Chondrocyte (in vitro differentiated cells): Measurements from ENCODE around the gene HOXB13. TPM values are rescaled to one million over a fixed set of nuclear protein-coding genes. Genes with fewer than 3 reads are reported as not detected.

Experiments used
- DNase-seq: peaks from one replicate; pipeline ENCODE4 v3.0.0; 2021; ENCODE audit warnings: mixed read lengths, low spot score
- H3K27ac Mint-ChIP-seq: one replicate; pipeline ENCODE4 v1.8.0; 2021; ENCODE audit warnings: mild to moderate bottlenecking, moderate library complexity, mixed read lengths; ENCODE audit not compliant: unreplicated experiment
- H3K27me3 Mint-ChIP-seq: 2 replicates; pipeline ENCODE4 v1.8.0; 2021; ENCODE audit warnings: low read depth, mixed read lengths
- H3K36me3 Mint-ChIP-seq: 2 replicates; pipeline ENCODE4 v1.8.0; 2021; ENCODE audit warnings: low read depth, mixed read lengths
- H3K4me1 Mint-ChIP-seq: 2 replicates; pipeline ENCODE4 v1.8.0; 2021; ENCODE audit warnings: low read depth, mild to moderate bottlenecking, mixed read lengths
- H3K4me3 Mint-ChIP-seq: one replicate; pipeline ENCODE4 v1.8.0; 2021; ENCODE audit warnings: mild to moderate bottlenecking, moderate library complexity, mixed read lengths; ENCODE audit not compliant: unreplicated experiment
- H3K9me3 Mint-ChIP-seq: 2 replicates; pipeline ENCODE4 v1.8.0; 2021; ENCODE audit warnings: low read depth, mixed read lengths
- total RNA-seq: library from RNA; stranded (reverse); gene quantifications from 3 replicates; pipeline ENCODE4 v1.2.1, GENCODE V29; 2021
- TF ChIP-seq, protein P1 (sequence below): fragments of 200-600 bp; sonication (generic); IDR thresholded peaks from 2 replicates; pipeline ENCODE4 v1.5.0; 2021; ENCODE audit warnings: antibody characterized with exemption, mild to moderate bottlenecking, moderate library complexity

The HOXB13 gene
- total RNA-seq, 1 donor from 2014 or later: not detected

DNA sequence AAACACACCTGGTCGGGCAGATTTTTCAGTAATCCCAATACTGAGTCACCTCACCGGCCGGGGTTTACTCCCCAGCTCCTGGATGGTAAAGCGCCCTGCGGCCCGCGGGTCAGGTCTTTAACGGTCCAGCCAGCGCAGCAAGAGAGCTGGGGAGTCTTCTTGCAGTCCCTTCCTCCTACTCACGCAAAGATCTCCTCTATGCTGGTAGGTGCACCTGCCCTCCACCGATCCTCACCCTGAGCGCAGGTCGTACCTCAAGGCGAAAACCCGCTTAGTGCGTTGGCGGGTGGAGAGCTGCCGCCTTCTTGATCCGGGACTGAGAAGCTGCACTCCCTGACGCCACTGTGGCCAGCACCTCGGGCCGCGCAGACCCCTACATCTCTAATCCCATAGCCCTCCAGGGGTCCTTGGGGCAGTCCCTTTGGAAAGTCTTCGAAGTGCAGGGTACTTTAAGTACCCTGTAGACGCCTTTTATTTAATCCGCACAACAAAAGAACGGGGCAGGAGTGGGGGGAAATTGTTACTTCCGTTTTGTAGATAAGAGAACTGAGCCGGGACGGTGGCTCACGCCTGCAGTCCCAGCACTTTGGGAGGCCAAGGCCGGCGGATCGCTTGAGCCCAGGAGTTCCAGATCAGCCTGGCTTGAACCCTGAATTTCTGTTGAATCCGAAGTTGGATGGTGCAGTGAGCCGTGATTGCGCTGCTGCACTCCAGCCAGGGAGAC, 10.4 kb upstream of the HOXB13 start:
- TF ChIP-seq, protein P1, sequence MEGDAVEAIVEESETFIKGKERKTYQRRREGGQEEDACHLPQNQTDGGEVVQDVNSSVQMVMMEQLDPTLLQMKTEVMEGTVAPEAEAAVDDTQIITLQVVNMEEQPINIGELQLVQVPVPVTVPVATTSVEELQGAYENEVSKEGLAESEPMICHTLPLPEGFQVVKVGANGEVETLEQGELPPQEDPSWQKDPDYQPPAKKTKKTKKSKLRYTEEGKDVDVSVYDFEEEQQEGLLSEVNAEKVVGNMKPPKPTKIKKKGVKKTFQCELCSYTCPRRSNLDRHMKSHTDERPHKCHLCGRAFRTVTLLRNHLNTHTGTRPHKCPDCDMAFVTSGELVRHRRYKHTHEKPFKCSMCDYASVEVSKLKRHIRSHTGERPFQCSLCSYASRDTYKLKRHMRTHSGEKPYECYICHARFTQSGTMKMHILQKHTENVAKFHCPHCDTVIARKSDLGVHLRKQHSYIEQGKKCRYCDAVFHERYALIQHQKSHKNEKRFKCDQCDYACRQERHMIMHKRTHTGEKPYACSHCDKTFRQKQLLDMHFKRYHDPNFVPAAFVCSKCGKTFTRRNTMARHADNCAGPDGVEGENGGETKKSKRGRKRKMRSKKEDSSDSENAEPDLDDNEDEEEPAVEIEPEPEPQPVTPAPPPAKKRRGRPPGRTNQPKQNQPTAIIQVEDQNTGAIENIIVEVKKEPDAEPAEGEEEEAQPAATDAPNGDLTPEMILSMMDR: no peak
- no peak overlapping the region for H3K4me3 Mint-ChIP-seq
- no peaks in the 10 kb centered on the region for H3K9me3 Mint-ChIP-seq
- no peak for DNase-seq
- no peaks in the 10 kb centered on the region for H3K4me1 Mint-ChIP-seq
- H3K36me3 Mint-ChIP-seq: no peaks in the 10 kb centered on the region
- H3K27ac Mint-ChIP-seq: no peak overlapping the region
- H3K27me3 Mint-ChIP-seq: peaks cover 92% of the 10 kb centered on the region

DNA sequence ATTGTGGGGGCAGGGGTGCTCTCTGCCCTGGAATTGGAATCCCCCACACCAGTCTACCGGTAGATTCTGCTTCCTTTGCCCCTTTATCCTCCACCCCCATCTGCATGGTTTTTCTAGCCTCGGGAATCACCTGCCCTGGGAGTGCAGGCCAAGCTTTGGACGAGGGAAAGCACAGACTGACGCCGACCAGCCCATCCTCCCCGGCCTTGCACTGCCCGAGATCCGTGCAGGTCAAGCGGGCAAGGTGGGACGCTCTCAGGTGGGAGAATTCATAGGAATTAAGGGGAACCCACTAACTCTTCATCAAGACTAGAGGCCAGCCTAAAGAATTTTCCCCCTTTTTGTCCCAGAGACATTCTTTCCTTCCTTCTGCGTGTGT, 9.9 kb upstream of the HOXB13 start:
- TF ChIP-seq, protein P1: no peak
- H3K27ac Mint-ChIP-seq: no peak overlapping the region
- no peak overlapping the region for H3K4me3 Mint-ChIP-seq
- H3K9me3 Mint-ChIP-seq: no peaks in the 10 kb centered on the region
- peaks cover 5% of the 10 kb centered on the region for H3K4me1 Mint-ChIP-seq
- H3K36me3 Mint-ChIP-seq: peaks cover 2% of the 10 kb centered on the region
- H3K27me3 Mint-ChIP-seq: peaks cover 92% of the 10 kb centered on the region
- DNase-seq: no peak

DNA sequence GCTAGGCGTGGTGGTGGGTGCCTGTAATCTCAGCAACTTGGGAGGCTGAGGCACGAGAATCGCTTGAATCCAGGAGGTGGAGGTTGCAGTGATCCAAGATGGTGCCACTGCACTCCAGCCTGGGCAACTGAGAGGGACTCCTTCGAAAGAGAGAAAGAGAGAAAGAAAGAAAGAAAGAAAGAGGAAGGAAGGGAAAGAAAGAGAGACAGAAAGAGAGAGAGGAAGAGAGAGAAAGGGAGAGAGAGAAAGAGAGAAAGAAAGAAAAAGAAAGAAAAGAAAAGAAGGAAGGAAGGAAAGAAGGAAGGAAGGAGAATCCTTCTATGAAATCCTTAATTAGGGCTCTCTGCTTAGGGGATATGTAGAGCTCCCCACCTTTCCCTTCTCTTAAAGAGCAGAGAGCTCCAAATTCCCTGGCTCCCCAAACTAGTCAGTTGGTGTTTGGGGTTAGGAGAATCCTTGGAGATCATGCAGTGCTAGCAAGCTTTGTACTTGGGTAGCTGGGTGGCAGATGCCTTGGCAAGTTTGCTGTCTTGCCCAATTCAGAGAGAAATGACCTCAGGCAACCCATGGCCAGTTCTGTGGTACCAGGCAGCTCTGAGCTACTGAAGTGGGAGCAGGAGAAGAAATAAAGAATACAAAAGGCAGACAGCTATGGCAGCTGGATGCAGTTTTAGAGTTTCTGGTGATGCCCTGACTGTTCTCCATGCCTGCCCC, 8.9 kb upstream of the HOXB13 start:
- TF ChIP-seq, protein P1: no peak
- Mint-ChIP-seq H3K36me3 (peaks cover 2% of the 10 kb centered on the region), H3K27ac (no peak overlapping the region), H3K4me1 (peaks cover 6% of the 10 kb centered on the region), H3K9me3 (no peaks in the 10 kb centered on the region), H3K27me3 (peaks cover 90% of the 10 kb centered on the region), H3K4me3 (no peak overlapping the region)
- DNase-seq: no peak

DNA sequence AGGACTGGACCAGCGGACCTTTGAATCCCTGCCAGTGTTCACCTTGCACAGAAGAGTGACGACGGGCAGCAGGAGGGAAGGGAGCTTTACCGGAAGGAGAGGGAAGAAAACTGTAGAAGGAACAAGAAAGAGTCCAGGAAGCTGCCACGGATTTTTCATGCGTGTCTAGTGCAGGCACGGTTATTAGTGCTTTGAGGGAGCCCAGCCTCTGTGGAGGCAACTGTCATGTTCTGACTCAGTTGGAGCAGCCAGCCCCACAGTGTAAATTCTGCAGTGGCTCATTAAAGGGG, 6.5 kb upstream of the HOXB13 start:
- TF ChIP-seq, protein P1: no peak
- Mint-ChIP-seq H3K4me1 (peaks cover 6% of the 10 kb centered on the region), H3K27ac (no peak overlapping the region), H3K27me3 (peaks cover 94% of the 10 kb centered on the region), H3K4me3 (no peak overlapping the region), H3K9me3 (no peaks in the 10 kb centered on the region), H3K36me3 (peaks cover 2% of the 10 kb centered on the region)
- DNase-seq: no peak

DNA sequence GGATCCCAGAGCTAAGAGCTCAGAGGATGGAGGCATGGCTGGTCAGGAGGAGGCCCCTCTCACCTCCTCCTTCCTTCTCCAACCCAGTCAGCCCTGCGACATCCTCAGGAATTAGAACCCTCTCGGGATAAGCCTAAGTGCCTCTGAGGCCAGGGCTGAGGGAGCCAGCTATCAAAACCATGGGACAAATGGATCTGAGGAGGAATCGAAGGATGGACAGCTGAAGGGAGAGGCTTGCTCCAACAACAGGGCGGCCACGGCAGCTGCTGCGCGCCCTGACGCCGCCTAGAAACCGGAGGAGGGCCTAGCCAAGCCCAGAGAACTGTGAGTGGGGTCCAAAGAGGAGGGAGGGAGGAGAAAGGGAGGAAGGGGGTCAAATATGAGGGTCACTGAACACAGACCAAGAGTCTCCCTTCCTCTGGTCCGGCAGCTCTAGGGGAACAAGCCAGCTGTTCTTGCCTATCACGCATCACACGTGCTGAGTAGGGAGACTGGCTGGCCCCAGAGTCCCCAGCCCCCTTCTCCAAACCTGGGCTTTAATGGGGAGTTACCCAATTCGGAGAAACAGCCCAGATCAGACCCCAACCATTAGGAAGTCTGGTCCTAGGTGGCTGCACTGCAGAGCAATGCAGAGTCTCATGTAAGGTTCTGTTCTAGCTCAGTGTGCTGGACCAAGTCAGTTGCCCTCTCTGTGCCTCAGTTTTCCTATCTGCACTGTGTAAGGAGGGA, 5.9 kb upstream of the HOXB13 start:
- no peak overlapping the region for H3K4me3 Mint-ChIP-seq
- TF ChIP-seq, protein P1: no peak
- H3K27me3 Mint-ChIP-seq: peaks cover 95% of the 10 kb centered on the region
- no peak for DNase-seq
- peaks cover 6% of the 10 kb centered on the region for H3K4me1 Mint-ChIP-seq
- no peaks in the 10 kb centered on the region for H3K9me3 Mint-ChIP-seq
- H3K27ac Mint-ChIP-seq: no peak overlapping the region
- peaks cover 2% of the 10 kb centered on the region for H3K36me3 Mint-ChIP-seq
